HCT116 (cell line): ENCODE results near the gene CCNL2. TPM values are rescaled to one million over a fixed set of nuclear protein-coding genes. Genes with fewer than 3 reads are reported as not detected.

ENCODE experiments used
- ATF3 ChIP-seq: IDR thresholded peaks from 2 replicates; pipeline ENCODE4 v1.6.1; 2012
- CEBPB ChIP-seq: IDR thresholded peaks from 2 replicates; pipeline ENCODE4 v1.6.1; 2012; ENCODE audit warnings: low read depth
- EGR1 ChIP-seq: IDR thresholded peaks from 2 replicates; pipeline ENCODE4 v1.6.1; 2012; ENCODE audit warnings: low read depth
- ELF1 ChIP-seq: IDR thresholded peaks from 2 replicates; pipeline ENCODE4 v1.6.1; 2012; ENCODE audit warnings: low read depth, borderline replicate concordance
- JUND ChIP-seq: IDR thresholded peaks from 2 replicates; pipeline ENCODE4 v1.6.1; 2012
- MAX ChIP-seq: IDR thresholded peaks from 2 replicates; pipeline ENCODE4 v1.6.1; 2012
- POLR2A ChIP-seq: IDR thresholded peaks from 2 replicates; pipeline ENCODE4 v1.7.0; 2011; ENCODE audit warnings: borderline replicate concordance; ENCODE audit not compliant: insufficient read depth, insufficient read length; ENCODE audit errors: extremely low read depth
- POLR2AphosphoS5 ChIP-seq: IDR thresholded peaks from 2 replicates; pipeline ENCODE4 v1.6.1; 2011; ENCODE audit warnings: mild to moderate bottlenecking, low read depth, low read length, moderate library complexity
- REST ChIP-seq: IDR thresholded peaks from 2 replicates; pipeline ENCODE4 v1.6.1; 2012; ENCODE audit warnings: low read depth
- SIN3A ChIP-seq: IDR thresholded peaks from 2 replicates; pipeline ENCODE4 v1.6.1; 2012; ENCODE audit warnings: low read depth
- SP1 ChIP-seq: IDR thresholded peaks from 2 replicates; pipeline ENCODE4 v1.6.1; 2012; ENCODE audit warnings: low read depth
- SRF ChIP-seq: IDR thresholded peaks from 2 replicates; pipeline ENCODE4 v1.6.1; 2012; ENCODE audit warnings: low read depth
- TCF7L2 ChIP-seq: IDR thresholded peaks from 2 replicates; pipeline ENCODE4 v1.7.0; 2011; ENCODE audit warnings: borderline replicate concordance, inconsistent platforms; ENCODE audit not compliant: insufficient read depth, insufficient read length; ENCODE audit errors: extremely low read depth
- YY1 ChIP-seq: IDR thresholded peaks from 2 replicates; pipeline ENCODE4 v1.6.1; 2011; ENCODE audit warnings: low read length, low read depth, moderate library complexity, mild to moderate bottlenecking; ENCODE audit not compliant: insufficient replicate concordance; ENCODE audit errors: extremely low read depth
- ZFX ChIP-seq: fragments of 450-650 bp; IDR thresholded peaks from 2 replicates; pipeline ENCODE4 v1.6.1; 2017
- total RNA-seq: library from RNA; stranded (reverse); gene quantifications from one replicate; pipeline ENCODE4 v1.2.1, GENCODE V29; 2021; ENCODE audit not compliant: unreplicated experiment

CCNL2 gene
- total RNA-seq, 1 experiment from 2014 or later = 173 TPM

- TF ChIP-seq MAX (peak; percentile 94), TCF7L2 (peak; percentile 47), SP1 (peak; percentile 95), JUND (peak; percentile 55; the same call in 1 of the 2 replicates), ELF1 (peak; percentile 90; the same call in 1 of the 2 replicates), SIN3A (peak; percentile 88), POLR2AphosphoS5 (peak; percentile 59), SRF (peak; percentile 94), ZFX (peak; percentile 81), REST (no peak), ATF3 (no peak), POLR2A (peak; percentile 59), EGR1 (peak; percentile 94), CEBPB (no peak), YY1 (peak; percentile 86)
Observed at GRCh38 chr1:1374929-1375662, 24.0 kb downstream of the CCNL2 start, which contains the start of gene AURKAIP1 (continued).
